ENCODE measurements around the gene RASA2. TPM values are rescaled to one million over a fixed set of nuclear protein-coding genes. Genes with fewer than 3 reads are reported as not detected.

Gene RASA2
- total and polyA plus RNA-seq, 9 of the 15 experiments (the other 6 are each of a cell fraction or from before 2014, with no cell fraction given), result 2.0 to 12.8 (median 9.5) TPM

GRCh38 chr3:141659821-141660613 is 173.2 kb downstream of the RASA2 start (continued):
- TF ChIP-seq MLX (CRISPR knock-in tag; conservative IDR thresholded peaks at IDR 0.05), result no peak
- no peak for TF ChIP-seq MAFF (IDR thresholded peaks at IDR 0.05; ENCODE audit: low read length)
- no peak for TF ChIP-seq ZBTB17 (CRISPR knock-in tag; IDR thresholded peaks at IDR 0.05)
- TF ChIP-seq ZNF609 (CRISPR knock-in tag; IDR thresholded peaks at IDR 0.05; ENCODE audit: borderline replicate concordance), result no peak
- no peak for TF ChIP-seq PTRF (tag; IDR thresholded peaks at IDR 0.05)
- TF ChIP-seq RERE (CRISPR knock-in tag; IDR thresholded peaks at IDR 0.05; ENCODE audit: borderline replicate concordance), result no peak
- no peak for TF ChIP-seq COPS2 (conservative IDR thresholded peaks at IDR 0.05)
- TF ChIP-seq HMGN3 (IDR thresholded peaks at IDR 0.05; ENCODE audit: borderline replicate concordance, extremely low read depth, insufficient read length, low read depth, low read length), result no peak
- no peak for TF ChIP-seq CBFA2T3 (IDR thresholded peaks at IDR 0.05)
- peak in 1 of 2 experiments; percentile 23; a peak in 1 of 4 replicates for TF ChIP-seq MAZ (CRISPR knock-in tag; conservative IDR thresholded peaks at IDR 0.05 in 1 of 2, IDR thresholded peaks at IDR 0.05 in 1 of 2)
- no peak for TF ChIP-seq NR2C2 (CRISPR knock-in tag; IDR thresholded peaks at IDR 0.05)
- no peak for TF ChIP-seq NR2C2 (tag; IDR thresholded peaks at IDR 0.05)
- TF ChIP-seq TAL1 (IDR thresholded peaks at IDR 0.05), result no peak
- no peak for TF ChIP-seq ZNF165 (CRISPR knock-in tag; IDR thresholded peaks at IDR 0.05; ENCODE audit: borderline replicate concordance)
- no peak for TF ChIP-seq HNRNPUL1 (IDR thresholded peaks at IDR 0.05; ENCODE audit: low read length)

Measured in K562 (cell line).